GM12891 (cell line): ENCODE data around the gene CDC42BPA.

Source experiments
- POLR2AphosphoS5 ChIP-seq: IDR thresholded peaks from 2 replicates; pipeline ENCODE4 v1.6.1; 2011; ENCODE audit warnings: low read depth, low read length, control low read depth
- TAF1 ChIP-seq: IDR thresholded peaks from 2 replicates; pipeline ENCODE4 v1.6.1; 2011; ENCODE audit warnings: low read depth, low read length, control low read depth

DNA sequence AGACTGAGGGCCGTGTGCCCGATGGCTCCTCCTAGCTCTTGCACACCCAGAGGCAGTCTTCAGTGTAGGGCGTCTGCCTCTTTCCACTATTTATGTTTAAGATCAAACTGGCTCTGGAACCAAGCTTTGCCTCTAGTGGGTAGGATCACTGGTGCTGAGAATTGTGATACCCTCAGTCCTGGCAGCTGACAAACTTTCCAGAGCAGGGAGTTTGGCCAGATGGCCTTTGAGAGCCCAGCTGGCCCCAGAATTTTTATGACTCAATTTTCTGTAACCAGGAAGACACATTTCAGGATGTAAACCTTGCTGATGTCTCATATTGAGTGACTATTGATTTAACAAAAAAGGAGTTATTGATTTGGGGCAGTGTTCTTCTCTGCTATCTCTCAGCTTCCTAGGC lies 371.5 kb downstream of the CDC42BPA start:
- TF ChIP-seq TAF1 = no peak
- TF ChIP-seq POLR2AphosphoS5 = no peak
